Activated naive CD8-positive, alpha-beta T cell treated with anti-CD3 and anti-CD28 coated beads for 36 hours (primary cell): Measurements from ENCODE around the gene NDUFB6. TPM values are rescaled to one million over a fixed set of nuclear protein-coding genes. Genes with fewer than 3 reads are reported as not detected.
"Not testable (repeated sequence)": the region's sequence is repeated elsewhere in the genome, so short reads cannot be mapped to it uniquely, and the experiment has no call there.

Experiments used
- DNase-seq: peaks from one replicate; pipeline ENCODE4 v3.0.0; 2021
- H3K27ac Mint-ChIP-seq: one replicate; pipeline ENCODE4 v1.8.0; 2022; ENCODE audit warnings: mild to moderate bottlenecking, moderate library complexity, mixed read lengths
- H3K27me3 Mint-ChIP-seq: one replicate; pipeline ENCODE4 v1.8.0; 2022; ENCODE audit warnings: mild to moderate bottlenecking, mixed read lengths
- H3K36me3 Mint-ChIP-seq: one replicate; pipeline ENCODE4 v1.8.0; 2021; ENCODE audit warnings: mild to moderate bottlenecking, mixed read lengths
- H3K4me1 Mint-ChIP-seq: one replicate; pipeline ENCODE4 v1.8.0; 2021; ENCODE audit warnings: mixed read lengths
- H3K4me3 Mint-ChIP-seq: one replicate; pipeline ENCODE4 v1.8.0; 2022; ENCODE audit warnings: mild to moderate bottlenecking, moderate library complexity, mixed read lengths
- H3K9me3 Mint-ChIP-seq: one replicate; pipeline ENCODE4 v1.8.0; 2022; ENCODE audit warnings: mixed read lengths
- total RNA-seq, 2 experiments: library from RNA; stranded (reverse); gene quantifications; one replicate each; pipeline ENCODE4 v1.2.3, GENCODE V29; 2021

NDUFB6 gene
- total RNA-seq, 2 experiments from 2014 or later, result 59.3 to 60.2 TPM

DNA sequence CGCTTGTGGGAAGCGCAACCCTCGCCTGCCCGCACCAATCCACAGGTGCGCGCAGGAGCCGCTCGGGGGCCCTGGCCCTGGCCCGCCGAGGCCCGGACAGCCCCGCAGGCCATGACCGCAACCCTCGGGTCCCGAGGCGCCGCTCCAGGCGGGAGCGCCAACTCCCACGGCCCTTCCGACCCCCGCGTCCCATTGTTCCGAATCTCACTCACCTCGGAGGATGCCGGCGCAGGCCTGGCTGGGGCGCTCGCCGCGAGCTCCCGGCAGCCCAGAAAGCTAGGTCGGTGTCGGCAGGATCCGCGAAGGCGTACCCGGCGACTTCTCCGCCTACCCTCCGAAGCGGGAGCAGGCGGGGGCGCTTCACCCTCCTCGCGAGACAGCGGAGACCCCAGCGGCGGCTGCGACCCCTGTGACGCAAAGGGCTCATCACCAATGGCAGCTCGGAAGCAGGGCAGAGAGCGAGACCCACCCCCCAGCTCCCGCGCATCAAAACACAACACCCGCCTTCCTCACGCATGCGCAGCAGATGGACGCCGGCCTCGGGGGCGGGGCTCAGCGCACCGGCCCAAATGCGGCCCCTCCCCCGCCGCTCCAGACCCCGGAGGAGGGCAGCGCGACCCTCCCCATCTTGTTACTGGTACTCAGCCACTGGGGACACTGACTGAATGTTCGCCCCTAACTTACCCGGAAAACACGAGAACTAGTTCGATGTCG lies 22.2 kb downstream of the NDUFB6 start:
- Mint-ChIP-seq H3K36me3 (peaks cover 35% of the 10 kb centered on the region), H3K4me1 (peaks cover 37% of the 10 kb centered on the region), H3K27ac (peak overlapping the region; percentile 99), H3K27me3 (no peaks in the 10 kb centered on the region), H3K4me3 (peak overlapping the region; percentile 100), H3K9me3 (no peaks in the 10 kb centered on the region)
- peak; percentile 90 for DNase-seq

DNA sequence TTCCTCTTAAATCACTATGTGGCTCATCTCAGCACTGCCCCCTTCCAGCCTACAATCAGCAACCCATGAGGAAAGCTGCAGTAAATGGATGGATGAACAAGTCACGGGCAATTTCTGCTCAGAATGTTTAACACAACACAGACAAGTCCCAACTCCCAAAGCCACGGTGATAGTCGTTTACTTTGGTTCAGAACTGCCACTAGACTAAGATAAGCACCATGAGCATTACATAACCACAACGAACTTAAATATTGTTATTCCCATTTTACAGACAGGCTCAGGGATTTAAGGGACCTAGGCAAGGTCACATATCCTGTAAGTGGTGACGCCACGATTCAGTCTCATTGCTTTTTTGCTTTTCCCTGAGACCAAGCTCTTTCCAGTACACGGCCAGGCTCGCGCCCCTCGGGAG lies 22.8 kb downstream of the NDUFB6 start:
- no peak for DNase-seq
- Mint-ChIP-seq H3K9me3 (no peaks in the 10 kb centered on the region), H3K4me1 (peaks cover 40% of the 10 kb centered on the region), H3K4me3 (peak overlapping the region; percentile 100), H3K27ac (peak overlapping the region; percentile 31), H3K27me3 (no peaks in the 10 kb centered on the region), H3K36me3 (peaks cover 35% of the 10 kb centered on the region)

DNA sequence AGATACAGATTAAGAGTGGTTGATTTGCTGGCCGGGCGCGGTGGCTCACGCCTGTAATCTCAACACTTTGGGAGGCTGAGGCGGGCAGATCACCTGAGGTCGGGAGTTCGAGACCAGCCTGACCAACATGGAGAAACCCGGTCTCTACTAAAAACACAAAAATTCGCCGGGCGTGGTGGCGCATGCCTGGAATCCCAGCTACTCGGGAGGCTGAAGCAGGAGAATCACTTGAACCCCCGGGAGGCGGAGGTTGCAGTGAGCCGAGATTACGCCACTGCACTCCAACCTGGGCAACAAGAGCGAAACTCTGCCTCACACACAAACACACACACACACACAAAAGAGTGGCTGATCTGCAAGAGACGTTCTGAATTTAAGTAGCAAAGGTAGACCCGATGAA lies 24.7 kb downstream of the NDUFB6 start:
- H3K4me1 Mint-ChIP-seq, result peaks cover 30% of the 10 kb centered on the region
- not testable (repeated sequence) for H3K9me3 Mint-ChIP-seq, H3K27ac Mint-ChIP-seq, H3K4me3 Mint-ChIP-seq, DNase-seq, H3K27me3 Mint-ChIP-seq
- peaks cover 38% of the 10 kb centered on the region for H3K36me3 Mint-ChIP-seq

DNA sequence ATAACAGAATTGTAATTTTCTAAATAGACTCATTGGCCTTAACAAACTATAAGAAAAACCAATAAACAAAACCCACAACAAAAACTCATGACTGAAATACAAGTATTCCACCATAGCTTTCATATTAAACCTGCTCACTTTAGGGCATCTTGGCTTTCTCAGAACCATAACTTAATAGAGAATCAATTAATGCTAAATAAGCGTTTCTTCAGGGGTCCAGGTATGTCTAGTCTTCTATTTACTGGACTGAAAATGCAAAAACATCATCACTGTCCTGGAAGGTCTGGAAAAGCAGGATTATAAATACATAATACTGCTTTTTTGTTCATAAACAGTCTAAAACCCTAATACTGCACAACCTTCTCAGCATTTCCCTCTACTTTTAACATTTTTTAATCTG lies 27.1 kb downstream of the NDUFB6 start:
- H3K4me3 Mint-ChIP-seq, result no peak overlapping the region
- peaks cover 39% of the 10 kb centered on the region for H3K36me3 Mint-ChIP-seq
- no peaks in the 10 kb centered on the region for H3K27me3 Mint-ChIP-seq
- no peak overlapping the region for H3K27ac Mint-ChIP-seq
- no peak for DNase-seq
- no peaks in the 10 kb centered on the region for H3K9me3 Mint-ChIP-seq
- peaks cover 32% of the 10 kb centered on the region for H3K4me1 Mint-ChIP-seq

DNA sequence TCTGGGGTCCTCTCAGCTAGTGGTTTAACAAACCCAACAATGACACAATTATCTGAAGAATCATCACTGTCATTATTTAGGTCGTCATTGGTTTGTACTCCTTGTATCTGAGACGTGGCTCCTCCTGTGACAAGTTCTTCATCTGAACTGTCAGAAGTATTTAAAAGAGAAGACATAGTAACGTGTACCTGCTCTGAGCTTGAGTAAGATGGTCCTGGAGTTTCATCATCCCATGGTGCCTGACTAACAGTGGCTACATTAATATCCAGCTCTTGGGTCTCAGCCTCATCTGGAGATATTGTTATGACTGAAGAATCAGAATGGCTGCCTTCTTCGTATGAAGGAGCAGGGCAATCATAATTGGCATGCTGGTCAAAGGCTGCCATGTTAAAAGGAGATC lies 29.9 kb downstream of the NDUFB6 start:
- no peak for DNase-seq
- Mint-ChIP-seq H3K36me3 (peaks cover 23% of the 10 kb centered on the region), H3K4me1 (peaks cover 17% of the 10 kb centered on the region), H3K4me3 (no peak overlapping the region), H3K9me3 (no peaks in the 10 kb centered on the region), H3K27ac (no peak overlapping the region), H3K27me3 (no peaks in the 10 kb centered on the region)

DNA sequence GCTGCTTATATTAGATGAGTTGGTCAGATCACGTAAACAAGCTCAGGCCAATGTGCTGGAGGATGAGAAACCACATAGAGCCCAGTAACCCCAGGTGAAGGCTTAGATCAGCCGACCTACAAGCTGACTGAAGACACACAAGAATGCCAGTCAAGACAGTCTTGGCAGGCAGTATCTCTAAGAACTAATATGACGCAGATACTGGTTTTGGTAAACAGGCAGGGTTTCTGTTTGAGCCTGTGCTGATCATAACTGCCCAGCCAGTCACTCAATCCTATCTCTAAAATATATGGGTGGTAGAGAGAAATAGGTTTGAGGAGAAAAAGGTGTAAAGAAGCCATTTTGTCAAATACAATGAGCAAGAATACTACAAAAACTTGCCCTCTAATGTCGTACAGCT lies 39.1 kb downstream of the NDUFB6 start:
- Mint-ChIP-seq H3K27me3 (no peaks in the 10 kb centered on the region), H3K9me3 (no peaks in the 10 kb centered on the region), H3K27ac (no peak overlapping the region), H3K36me3 (peaks cover 9% of the 10 kb centered on the region), H3K4me3 (no peak overlapping the region), H3K4me1 (no peaks in the 10 kb centered on the region)
- no peak for DNase-seq

DNA sequence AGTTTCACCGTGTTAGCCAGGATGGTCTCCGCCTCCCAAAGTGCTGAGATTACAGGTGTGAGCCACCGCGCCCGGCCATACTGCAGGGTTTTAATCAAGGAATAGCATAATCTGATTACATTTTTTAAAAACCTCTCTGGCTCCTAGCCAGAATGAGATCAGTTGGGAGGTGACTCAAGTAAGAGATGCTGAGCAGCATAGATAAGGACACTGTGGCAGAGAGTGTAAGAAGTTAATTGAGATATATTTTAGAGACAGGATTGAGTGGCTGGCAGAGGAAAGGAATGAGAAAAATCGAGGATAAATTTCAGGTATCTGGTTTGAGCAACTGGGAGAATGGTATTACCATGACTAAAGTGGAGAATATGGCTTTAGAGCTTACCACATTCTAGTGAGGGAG lies 39.6 kb downstream of the NDUFB6 start:
- H3K36me3 Mint-ChIP-seq, result peaks cover 9% of the 10 kb centered on the region

DNA sequence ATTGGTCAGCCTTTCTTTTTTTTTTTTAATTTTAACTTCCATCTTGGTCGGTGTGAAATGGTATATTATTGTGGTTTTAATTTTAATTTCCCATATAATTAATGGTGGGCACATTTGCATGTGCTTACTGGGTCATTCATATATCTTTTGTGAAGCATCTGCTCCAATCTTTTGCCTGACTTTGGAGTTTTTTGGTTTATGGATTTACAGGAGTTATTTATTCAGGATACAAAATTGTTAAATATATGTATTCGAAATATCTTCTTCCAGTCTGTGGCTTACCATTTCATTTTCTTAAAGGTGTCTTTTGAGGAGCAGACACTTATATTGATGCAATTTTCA lies 46.3 kb downstream of the NDUFB6 start:
- H3K4me1 Mint-ChIP-seq, result peaks cover 33% of the 10 kb centered on the region

More for the DNA sequence above, 39.6 kb downstream of the NDUFB6 start:
- DNase-seq, result no peak
- H3K27me3 Mint-ChIP-seq, result no peaks in the 10 kb centered on the region
- no peaks in the 10 kb centered on the region for H3K4me1 Mint-ChIP-seq
- no peaks in the 10 kb centered on the region for H3K9me3 Mint-ChIP-seq
- H3K27ac Mint-ChIP-seq, result no peak overlapping the region
- no peak overlapping the region for H3K4me3 Mint-ChIP-seq

DNA sequence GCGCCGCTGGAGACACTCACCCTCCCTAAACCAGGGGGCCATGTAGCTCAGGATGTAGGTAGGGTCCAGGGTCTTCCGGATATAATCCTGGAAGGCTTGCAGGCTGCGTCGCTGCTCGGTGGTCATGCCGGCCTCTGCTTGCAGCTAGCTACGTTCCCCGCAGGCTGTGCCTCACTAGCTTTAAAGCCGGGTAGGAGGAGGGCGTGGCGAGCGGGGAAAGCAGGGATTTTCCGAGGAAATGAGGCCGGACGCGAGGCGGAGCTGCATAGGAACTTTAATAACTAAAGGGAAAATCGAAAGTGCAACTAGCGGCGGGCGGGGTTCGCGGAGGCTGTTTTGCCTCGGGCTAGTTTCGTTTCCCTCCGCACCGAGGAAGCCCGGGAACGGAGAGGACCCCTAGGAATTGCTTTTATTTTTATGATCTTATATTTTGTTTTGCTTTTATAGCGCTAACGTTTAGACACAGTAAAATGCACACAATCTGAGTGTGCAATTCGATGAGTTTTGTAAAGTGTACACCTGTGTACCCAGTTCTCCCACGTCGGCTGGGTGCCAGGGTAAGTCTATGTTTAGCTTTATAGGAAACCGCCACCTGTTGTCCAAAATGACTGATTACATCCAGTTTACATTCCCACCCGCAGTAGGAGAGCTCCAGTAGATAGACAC lies 46.8 kb downstream of the NDUFB6 start, which contains the start of gene RIGI:
RIGI (minus strand) TSS at position 156 of the 666 bp plus-strand sequence; CDS start at position 126, 30 bp downstream.
- Mint-ChIP-seq H3K27me3 (no peaks in the 10 kb centered on the region), H3K36me3 (peaks cover 39% of the 10 kb centered on the region), H3K4me1 (peaks cover 33% of the 10 kb centered on the region), H3K4me3 (peak within 1 kb of the TSS; percentile 85), H3K9me3 (peaks cover 14% of the 10 kb centered on the region), H3K27ac (peak within 1 kb of the TSS; percentile 85)
- DNase-seq, result peak; percentile 78

More for the DNA sequence above, 46.3 kb downstream of the NDUFB6 start:
- Mint-ChIP-seq H3K27ac (peak overlapping the region; percentile 85), H3K36me3 (peaks cover 38% of the 10 kb centered on the region), H3K9me3 (peaks cover 14% of the 10 kb centered on the region), H3K27me3 (no peaks in the 10 kb centered on the region), H3K4me3 (peak overlapping the region; percentile 85)
- no peak for DNase-seq

DNA sequence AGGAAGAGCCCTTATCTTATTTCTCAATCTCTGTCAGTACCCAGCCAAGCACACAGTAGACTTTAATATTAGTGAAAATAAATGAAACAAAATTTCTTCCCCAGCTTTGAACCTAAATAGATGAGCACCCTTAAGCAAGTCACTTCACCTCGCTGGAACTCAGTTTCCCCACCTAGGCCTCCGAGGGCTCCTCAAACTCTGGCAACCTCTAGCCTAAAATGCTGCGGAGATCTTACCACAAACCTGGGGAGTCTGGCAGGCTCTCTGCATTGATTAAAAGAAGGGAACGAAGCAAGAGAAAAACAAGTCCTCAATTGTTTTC lies 47.3 kb downstream of the NDUFB6 start:
- Mint-ChIP-seq H3K27ac (peak overlapping the region; percentile 85), H3K4me1 (peaks cover 33% of the 10 kb centered on the region), H3K27me3 (no peaks in the 10 kb centered on the region), H3K4me3 (peak overlapping the region; percentile 85), H3K36me3 (peaks cover 34% of the 10 kb centered on the region), H3K9me3 (peaks cover 14% of the 10 kb centered on the region)
- DNase-seq, result no peak

DNA sequence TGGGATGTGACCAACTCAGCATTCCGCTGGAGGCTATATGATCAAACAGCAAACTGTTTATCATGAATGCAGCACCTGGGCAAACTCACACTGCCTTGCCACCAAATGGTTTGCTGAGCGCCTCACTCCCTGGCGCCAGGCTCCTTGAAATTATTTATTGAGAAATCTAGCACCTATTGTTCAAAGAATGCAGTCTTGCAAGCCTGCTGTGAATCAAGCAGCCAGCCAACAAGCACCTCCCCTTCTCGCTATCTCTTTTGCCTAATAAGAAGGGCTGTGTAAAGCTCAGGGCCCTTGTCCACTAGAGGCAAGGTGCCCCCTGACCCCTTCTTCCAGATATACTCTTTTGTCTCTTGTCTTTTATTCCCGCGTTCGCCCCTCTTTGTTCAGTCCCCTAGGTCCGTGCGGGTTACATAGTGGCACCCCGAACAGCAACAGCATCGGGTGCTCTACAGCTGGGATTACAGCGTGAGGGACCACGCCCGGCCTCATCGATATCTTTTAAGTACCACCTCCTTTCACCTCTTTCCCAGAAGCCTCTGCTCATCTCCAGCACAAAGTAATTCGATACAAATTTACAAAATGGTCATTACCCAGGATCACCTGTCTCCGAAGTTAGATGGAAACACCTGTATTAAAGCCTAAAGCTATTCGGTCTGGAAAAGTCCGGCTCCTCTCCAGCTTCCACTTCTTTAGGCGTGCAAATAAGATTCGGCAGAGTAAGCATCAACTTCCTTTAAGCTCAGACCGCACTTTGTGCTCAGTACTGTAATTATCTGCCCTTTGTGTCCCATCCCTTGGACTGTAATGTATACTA lies 47.9 kb downstream of the NDUFB6 start:
- Mint-ChIP-seq H3K4me3 (peak overlapping the region; percentile 85), H3K4me1 (peaks cover 33% of the 10 kb centered on the region), H3K9me3 (peaks cover 14% of the 10 kb centered on the region), H3K27ac (peak overlapping the region; percentile 85), H3K27me3 (no peaks in the 10 kb centered on the region), H3K36me3 (peaks cover 36% of the 10 kb centered on the region)
- DNase-seq, result no peak

DNA sequence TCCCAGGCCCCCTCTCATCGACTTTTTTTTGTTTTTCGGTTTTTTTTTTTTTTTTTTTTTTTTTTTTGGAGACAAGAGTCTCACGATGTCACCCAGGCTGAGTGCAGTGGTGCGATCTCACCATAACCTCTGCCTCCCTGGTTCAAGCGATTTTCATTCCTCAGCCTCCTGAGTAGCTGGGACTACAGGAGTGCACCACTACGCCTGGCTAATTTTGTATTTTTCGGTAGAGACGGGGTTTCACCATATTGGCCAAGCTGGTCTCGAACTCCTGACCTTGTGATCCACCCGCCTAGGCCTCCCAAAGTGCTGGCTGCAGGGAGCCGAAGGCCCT lies 48.4 kb downstream of the NDUFB6 start:
- not testable (repeated sequence) for H3K27me3 Mint-ChIP-seq, DNase-seq, H3K27ac Mint-ChIP-seq
- peaks cover 33% of the 10 kb centered on the region for H3K4me1 Mint-ChIP-seq
- H3K9me3 Mint-ChIP-seq, result peaks cover 14% of the 10 kb centered on the region
- peak overlapping the region; percentile 85 for H3K4me3 Mint-ChIP-seq
- peaks cover 36% of the 10 kb centered on the region for H3K36me3 Mint-ChIP-seq

DNA sequence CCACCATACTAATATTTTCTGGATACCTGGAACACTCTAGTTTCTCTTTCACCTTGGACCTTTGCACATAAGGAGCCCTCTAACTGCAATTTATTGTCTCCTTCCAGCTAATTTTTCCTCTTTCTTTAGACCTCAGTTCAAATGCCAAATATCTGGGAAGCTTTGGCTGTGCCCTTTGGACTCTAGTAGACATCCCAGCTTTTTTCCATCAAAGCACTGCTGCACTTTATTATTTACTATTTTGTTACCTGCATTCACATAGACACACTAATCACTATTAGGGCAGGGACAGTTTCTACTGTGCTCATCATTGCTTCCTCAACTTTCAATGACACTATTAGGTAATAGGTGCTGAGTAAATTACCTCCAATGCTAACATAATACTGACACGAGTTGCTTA lies 49.0 kb downstream of the NDUFB6 start:
- H3K4me1 Mint-ChIP-seq, result peaks cover 33% of the 10 kb centered on the region
- no peaks in the 10 kb centered on the region for H3K27me3 Mint-ChIP-seq
- H3K4me3 Mint-ChIP-seq, result peak overlapping the region; percentile 85
- H3K36me3 Mint-ChIP-seq, result peaks cover 36% of the 10 kb centered on the region
- peaks cover 14% of the 10 kb centered on the region for H3K9me3 Mint-ChIP-seq
- DNase-seq, result no peak
- H3K27ac Mint-ChIP-seq, result no peak overlapping the region

DNA sequence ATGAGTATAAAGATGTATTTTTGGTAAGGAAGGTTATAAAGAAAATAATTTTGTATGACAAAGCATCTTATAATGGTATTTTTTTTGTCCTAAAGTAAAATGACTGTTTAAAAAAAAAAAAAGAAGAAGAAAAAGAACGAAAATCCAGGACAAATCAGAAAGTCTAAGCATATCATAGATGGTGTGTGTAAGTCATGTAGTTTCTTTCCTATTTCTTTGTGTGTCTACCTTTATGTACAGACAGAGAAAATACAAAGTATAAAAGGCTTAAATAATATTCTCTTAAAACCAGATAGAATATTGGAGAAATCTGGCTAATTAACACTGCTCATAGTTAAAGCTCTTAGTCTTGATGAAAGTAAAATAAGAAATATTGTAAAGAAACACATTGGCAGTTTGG lies 54.7 kb downstream of the NDUFB6 start:
- peaks cover 63% of the 10 kb centered on the region for H3K36me3 Mint-ChIP-seq
- H3K9me3 Mint-ChIP-seq, result peaks cover 18% of the 10 kb centered on the region
- no peak for DNase-seq
- H3K4me3 Mint-ChIP-seq, result no peak overlapping the region
- H3K27ac Mint-ChIP-seq, result no peak overlapping the region
- no peaks in the 10 kb centered on the region for H3K27me3 Mint-ChIP-seq
- peaks cover 17% of the 10 kb centered on the region for H3K4me1 Mint-ChIP-seq

DNA sequence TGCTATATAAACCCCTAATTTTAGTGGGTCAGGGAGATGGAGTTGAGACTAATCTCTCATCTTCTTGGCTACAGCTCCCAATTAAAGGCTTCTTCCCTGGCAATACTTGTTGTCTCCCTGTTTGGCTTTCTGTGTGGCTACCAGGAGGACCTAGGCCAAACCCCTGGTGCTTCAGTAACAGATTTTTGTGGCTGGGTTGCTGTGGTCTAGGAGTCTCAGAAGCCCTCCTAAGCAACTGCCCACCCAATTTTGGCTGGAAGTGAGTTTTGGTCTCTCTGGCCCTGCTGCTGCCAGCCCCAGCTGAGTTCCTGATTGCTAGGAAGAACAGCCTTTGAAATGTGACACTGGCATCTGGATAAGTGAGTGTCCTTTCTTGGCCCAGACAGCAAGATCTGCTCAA lies 56.7 kb downstream of the NDUFB6 start:
- Mint-ChIP-seq H3K9me3 (peaks cover 12% of the 10 kb centered on the region), H3K36me3 (peaks cover 52% of the 10 kb centered on the region), H3K4me3 (no peak overlapping the region), H3K4me1 (peaks cover 25% of the 10 kb centered on the region), H3K27ac (no peak overlapping the region), H3K27me3 (no peaks in the 10 kb centered on the region)
- DNase-seq, result no peak
